Tibial nerve (tissue), 4 donors: ENCODE data around the gene PLBD1. TPM values are rescaled to one million over a fixed set of nuclear protein-coding genes. Genes with fewer than 3 reads are reported as not detected.
A peak's percentile ranks its signal among the peaks of the same experiment; 100 is the strongest.

Source experiments
- DNase-seq, 2 donors: peaks; one replicate each; pipeline ENCODE4 v3.0.0-alpha.2; 2019; ENCODE audit warnings: low spot score in 2 of 2
- H3K27ac ChIP-seq, 4 donors: fragments of 200-600 bp; sonication (generic) in 3 of 4; one replicate each; pipeline ENCODE4 v1.5.1; 2017 to 2019; ENCODE audit warnings: mild to moderate bottlenecking in 1 of 4
- H3K27me3 ChIP-seq, 2 donors: fragments of 200-600 bp; sonication (generic) in 1 of 2; one replicate each; pipeline versions ENCODE4 v1.5.1 to v1.6.0; 2017 to 2019
- H3K36me3 ChIP-seq, 3 donors: fragments of 200-600 bp; sonication (generic); one replicate each; pipeline ENCODE4 v1.5.1; 2018 to 2019
- H3K4me1 ChIP-seq, 4 donors: fragments of 200-600 bp; sonication (generic) in 3 of 4; one replicate each; pipeline ENCODE4 v1.5.1; 2017 to 2019
- H3K4me3 ChIP-seq, 4 donors: fragments of 200-600 bp; sonication (generic) in 3 of 4; one replicate each; pipeline ENCODE4 v1.5.1; 2017 to 2019; ENCODE audit warnings: mild to moderate bottlenecking in 1 of 4, moderate library complexity in 1 of 4
- H3K9me3 ChIP-seq, 4 donors: fragments of 200-600 bp; sonication (generic) in 3 of 4; one replicate each; pipeline ENCODE4 v1.5.1; 2017 to 2019
- CTCF ChIP-seq, 5 experiments: fragments of 200-600 bp in 3 of 5; fragments of 450-650 bp in 2 of 5; sonication (generic) in 3 of 5; IDR thresholded peaks; one replicate each; pipeline ENCODE4 v1.5.1; 2016 to 2019; ENCODE audit warnings: antibody characterized with exemption in 5 of 5, mild to moderate bottlenecking in 3 of 5, moderate library complexity in 2 of 5
- EP300 ChIP-seq, 2 donors: sonication (generic); formaldehyde crosslinking; IDR thresholded peaks; one replicate each; pipeline ENCODE4 v1.6.1; 2017; ENCODE audit warnings: antibody characterized with exemption in 2 of 2, mild to moderate bottlenecking in 1 of 2
- POLR2A ChIP-seq, 2 donors: fragments of 450-650 bp; IDR thresholded peaks; one replicate each; pipeline ENCODE4 v1.6.1; 2017; ENCODE audit warnings: antibody characterized with exemption in 2 of 2, mild to moderate bottlenecking in 2 of 2, moderate library complexity in 2 of 2
- WGBS, 2 donors: methylation state at CpG; one replicate each; pipeline ENCODE4 v1.1.5; 2018; 5-methylcytosine and 5-hydroxymethylcytosine counted together
- total RNA-seq, 4 donors: library from RNA; depleted of rRNA; stranded (reverse); fragments of >200 nt; gene quantifications; one replicate each; pipeline ENCODE4 v1.1.0, GENCODE V29; 2016

PLBD1 gene
- total RNA-seq, 4 donors from 2014 or later = 4.8 to 12.0 (median 8.6) TPM

- H3K27ac ChIP-seq = no peak overlapping the region
- WGBS, 2 donors = 73 to 93% methylated on average over 10 of the region's 10 CpGs
- H3K27me3 ChIP-seq = no peaks in the 10 kb centered on the region
- H3K36me3 ChIP-seq = peaks cover 0 to 15% (median 0%) of the 10 kb centered on the region in 3 donors
- DNase-seq = no peak
- TF ChIP-seq EP300 (IDR thresholded peaks at IDR 0.05) (no peak), CTCF (IDR thresholded peaks at IDR 0.05) (no peak), POLR2A (IDR thresholded peaks at IDR 0.05) (no peak)
- no peaks in the 10 kb centered on the region for H3K9me3 ChIP-seq
- H3K4me1 ChIP-seq = no peaks in the 10 kb centered on the region
- no peak overlapping the region for H3K4me3 ChIP-seq
These were observed 35.5 kb downstream of the PLBD1 start for GRCh38 chr12:14532152-14532551.

- DNase-seq = no peak
- TF ChIP-seq POLR2A (IDR thresholded peaks at IDR 0.05) (no peak), CTCF (IDR thresholded peaks at IDR 0.05) (no peak), EP300 (IDR thresholded peaks at IDR 0.05) (no peak)
- WGBS, 2 donors = 97 to 98% methylated on average over 2 of the region's 2 CpGs
- Histone ChIP-seq H3K9me3 (peaks cover 0 to 56% (median 18%) of the 10 kb centered on the region in 4 donors), H3K27ac (no peak overlapping the region), H3K36me3 (peaks cover 0 to 12% (median 0%) of the 10 kb centered on the region in 3 donors), H3K27me3 (no peaks in the 10 kb centered on the region), H3K4me3 (no peak overlapping the region), H3K4me1 (no peaks in the 10 kb centered on the region)
These were observed 41.7 kb downstream of the PLBD1 start for GRCh38 chr12:14525964-14526363.

GRCh38 chr12:14521822-14522221 is 45.9 kb downstream of the PLBD1 start:
- H3K27ac ChIP-seq = no peak overlapping the region
- H3K27me3 ChIP-seq = no peaks in the 10 kb centered on the region
- no peak overlapping the region for H3K4me3 ChIP-seq
- TF ChIP-seq POLR2A (IDR thresholded peaks at IDR 0.05) = no peak
- TF ChIP-seq CTCF (IDR thresholded peaks at IDR 0.05) = no peak
- TF ChIP-seq EP300 (IDR thresholded peaks at IDR 0.05) = no peak
- H3K4me1 ChIP-seq = no peaks in the 10 kb centered on the region
- H3K9me3 ChIP-seq = peaks cover 0 to 70% (median 18%) of the 10 kb centered on the region in 4 donors
- H3K36me3 ChIP-seq = peaks cover 0 to 18% (median 0%) of the 10 kb centered on the region in 3 donors
- no peak for DNase-seq

GRCh38 chr12:14514946-14515345 is 52.7 kb downstream of the PLBD1 start:
- Histone ChIP-seq H3K36me3 (peaks cover 0 to 8% (median 0%) of the 10 kb centered on the region in 3 donors), H3K9me3 (peaks cover 0 to 4% (median 0%) of the 10 kb centered on the region in 4 donors), H3K27me3 (no peaks in the 10 kb centered on the region), H3K4me3 (no peak overlapping the region), H3K4me1 (no peaks in the 10 kb centered on the region), H3K27ac (no peak overlapping the region)
- TF ChIP-seq CTCF (IDR thresholded peaks at IDR 0.05) (no peak), POLR2A (IDR thresholded peaks at IDR 0.05) (no peak), EP300 (IDR thresholded peaks at IDR 0.05) (no peak)
- DNase-seq = no peak
- WGBS, 2 donors = 87 to 92% methylated on average over 1 of the region's 1 CpG

GRCh38 chr12:14514154-14514842 is 53.4 kb downstream of the PLBD1 start:
- Histone ChIP-seq H3K4me3 (no peak overlapping the region), H3K4me1 (no peaks in the 10 kb centered on the region), H3K9me3 (no peaks in the 10 kb centered on the region), H3K36me3 (peaks cover 0 to 3% (median 0%) of the 10 kb centered on the region in 3 donors), H3K27me3 (no peaks in the 10 kb centered on the region), H3K27ac (no peak overlapping the region)
- DNase-seq = no peak
- peak in 1 of 5 experiments; percentile 20 for TF ChIP-seq CTCF (IDR thresholded peaks at IDR 0.05)
- no peak for TF ChIP-seq EP300 (IDR thresholded peaks at IDR 0.05)
- 59 to 62% methylated on average over 4 of the region's 4 CpGs for WGBS, 2 donors
